ENCODE measurements around the gene UBXN11.

UBXN11 gene

GRCh38 chr1:26318338-26319064 is 12.1 kb upstream of the UBXN11 start:
- Histone ChIP-seq H3K4me3 (ENCODE audit: low read depth in 1 of 2, low read length in 2 of 2) (no peak overlapping the region), H3K27ac (ENCODE audit: low read length) (no peak overlapping the region)

GRCh38 chr1:26317612-26318337 is 11.3 kb upstream of the UBXN11 start, which contains the start of gene CD52:
TSS of gene CD52 (plus strand) at chr1:26317958. CDS start at chr1:26318018, 60 bp downstream.
- no peak within 1 kb of the TSS for H3K4me3 ChIP-seq (ENCODE audit: low read depth in 1 of 2, low read length in 2 of 2)
- no peaks in the 10 kb centered on the region for H3K27me3 ChIP-seq (ENCODE audit: insufficient read depth, low read length, poor library complexity)
- H3K4me2 ChIP-seq (ENCODE audit: insufficient read depth, low read length) = no peak within 1 kb of the TSS
- no peak for TF ChIP-seq EZH2 (IDR thresholded peaks at IDR 0.05; ENCODE audit: borderline replicate concordance, low read depth, low read length, severe bottlenecking)
- no peak for TF ChIP-seq CTCF (IDR thresholded peaks at IDR 0.05; ENCODE audit: borderline replicate concordance, extremely low read depth, low read length, poor library complexity, severe bottlenecking)
- peaks cover 19% of the 10 kb centered on the region for H3K4me1 ChIP-seq (ENCODE audit: insufficient read depth, low read length)
- ATAC-seq (ENCODE audit: insufficient read depth, low read depth) = peak; percentile 57
- no peaks in the 10 kb centered on the region for H3K9me3 ChIP-seq (ENCODE audit: insufficient read depth, low read length, severe bottlenecking)
- H3K36me3 ChIP-seq (ENCODE audit: insufficient read depth, low read length) = no peaks in the 10 kb centered on the region
- no peak within 1 kb of the TSS for H3K9ac ChIP-seq (ENCODE audit: low read depth, low read length)
- H2AFZ ChIP-seq (ENCODE audit: low read depth, low read length) = no peak within 1 kb of the TSS
- H3K27ac ChIP-seq (ENCODE audit: low read length) = no peak within 1 kb of the TSS
- peak; percentile 60 for DNase-seq
- no peaks in the 10 kb centered on the region for H3K79me2 ChIP-seq (ENCODE audit: insufficient read depth, low read length)
- no peaks in the 10 kb centered on the region for H4K20me1 ChIP-seq (ENCODE audit: insufficient read depth, low read length)

More at GRCh38 chr1:26318338-26319064, 12.1 kb upstream of the UBXN11 start:
- ATAC-seq (ENCODE audit: insufficient read depth, low read depth) (no peak), DNase-seq (no peak)
- Histone ChIP-seq H3K27me3 (ENCODE audit: insufficient read depth, low read length, poor library complexity) (no peaks in the 10 kb centered on the region), H3K4me1 (ENCODE audit: insufficient read depth, low read length) (peaks cover 19% of the 10 kb centered on the region), H3K36me3 (ENCODE audit: insufficient read depth, low read length) (no peaks in the 10 kb centered on the region), H3K9ac (ENCODE audit: low read depth, low read length) (no peak overlapping the region), H3K4me2 (ENCODE audit: insufficient read depth, low read length) (no peak overlapping the region), H4K20me1 (ENCODE audit: insufficient read depth, low read length) (no peaks in the 10 kb centered on the region), H2AFZ (ENCODE audit: low read depth, low read length) (no peak overlapping the region), H3K79me2 (ENCODE audit: insufficient read depth, low read length) (no peaks in the 10 kb centered on the region), H3K9me3 (ENCODE audit: insufficient read depth, low read length, severe bottlenecking) (no peaks in the 10 kb centered on the region)
- TF ChIP-seq CTCF (IDR thresholded peaks at IDR 0.05; ENCODE audit: borderline replicate concordance, extremely low read depth, low read length, poor library complexity, severe bottlenecking) (no peak), EZH2 (IDR thresholded peaks at IDR 0.05; ENCODE audit: borderline replicate concordance, low read depth, low read length, severe bottlenecking) (no peak)

- no peak for ATAC-seq (ENCODE audit: insufficient read depth, low read depth)
- Histone ChIP-seq H3K9ac (ENCODE audit: low read depth, low read length) (no peak overlapping the region), H3K36me3 (ENCODE audit: insufficient read depth, low read length) (no peaks in the 10 kb centered on the region), H4K20me1 (ENCODE audit: insufficient read depth, low read length) (no peaks in the 10 kb centered on the region), H3K79me2 (ENCODE audit: insufficient read depth, low read length) (no peaks in the 10 kb centered on the region), H3K9me3 (ENCODE audit: insufficient read depth, low read length, severe bottlenecking) (no peaks in the 10 kb centered on the region), H3K27ac (ENCODE audit: low read length) (no peak overlapping the region), H3K4me3 (ENCODE audit: low read depth in 1 of 2, low read length in 2 of 2) (no peak overlapping the region), H2AFZ (ENCODE audit: low read depth, low read length) (no peak overlapping the region), H3K4me2 (ENCODE audit: insufficient read depth, low read length) (no peak overlapping the region), H3K4me1 (ENCODE audit: insufficient read depth, low read length) (peaks cover 19% of the 10 kb centered on the region), H3K27me3 (ENCODE audit: insufficient read depth, low read length, poor library complexity) (no peaks in the 10 kb centered on the region)
- TF ChIP-seq CTCF (IDR thresholded peaks at IDR 0.05; ENCODE audit: borderline replicate concordance, extremely low read depth, low read length, poor library complexity, severe bottlenecking) = no peak
- no peak for TF ChIP-seq EZH2 (IDR thresholded peaks at IDR 0.05; ENCODE audit: borderline replicate concordance, low read depth, low read length, severe bottlenecking)
- DNase-seq = no peak
Observed at GRCh38 chr1:26317146-26317545, 10.7 kb upstream of the UBXN11 start.

Measured in DND-41 (cell line).